K562 (cell line): ENCODE measurements around the gene RABL2B. TPM values are rescaled to one million over a fixed set of nuclear protein-coding genes. Genes with fewer than 3 reads are reported as not detected.

Experiments
- ATAC-seq: fragments of 200-7000 bp; cut with Tn5 transposase; 3 replicates; pipeline ENCODE4 v1.9.1; 2020; ENCODE audit warnings: moderate library complexity
- BruUV-seq: library from RNA; stranded (reverse); fragments of 400-500 nt; replicated peaks from 2 replicates; lab custom pipeline; 2021; lab: Mats Ljungman, UMichigan
- CTCF ChIA-PET: fragments of 300-600 bp; formaldehyde crosslinking; extraction: SDS; loops from one replicate; lab custom pipeline; 2021; ENCODE audit warnings: low intra/inter-chr PET ratio; lab: Yijun Ruan, JAX
- POLR2A ChIA-PET: fragments of 300-600, 350-650 bp; sonication (Branson Sonifier 250); formaldehyde crosslinking; extraction: SDS; loops from one replicate; lab custom pipeline; 2021; ENCODE audit warnings: antibody characterized with exemption, inconsistent platforms; lab: Yijun Ruan, JAX
- DNase-seq, 4 experiments: peaks; one replicate each; pipeline versions ENCODE4 v3.0.0 to v3.0.0-alpha.2; 2011 to 2018; ENCODE audit warnings: low spot score in 3 of 4, mixed read lengths in 3 of 4; ENCODE audit errors: extremely low read depth in 1 of 4
- FAIRE-seq: peaks from 2 replicates; lab custom pipeline; 2011; peaks lifted over from hg19 to GRCh38; lab: Jason Lieb, UNC
- H2AFZ ChIP-seq: 2 replicates; pipeline ENCODE4 v1.6.0; 2011; ENCODE audit warnings: low read depth, low read length, control low read depth, inconsistent platforms
- H3K27ac ChIP-seq: fragments of 200-600 bp; 3 replicates; pipeline ENCODE4 v1.8.0; 2011; ENCODE audit warnings: low read depth, mild to moderate bottlenecking, control low read depth, inconsistent platforms, low read length, moderate library complexity, mixed read lengths; ENCODE audit errors: extremely low read depth
- H3K27me3 ChIP-seq, 2 experiments: fragments of 300-600 bp in 1 of 2; 2 replicates in 1 of 2; 3 replicates in 1 of 2; pipeline versions ENCODE4 v1.6.0 to v1.8.0; 2011; ENCODE audit warnings: inconsistent platforms in 2 of 2, low read length in 2 of 2, mild to moderate bottlenecking in 1 of 2, mixed read lengths in 1 of 2, moderate library complexity in 1 of 2; ENCODE audit not compliant: control insufficient read depth in 2 of 2, insufficient read depth in 2 of 2
- H3K36me3 ChIP-seq: fragments of 300-600 bp; 3 replicates; pipeline ENCODE4 v1.8.0; 2011; ENCODE audit warnings: mild to moderate bottlenecking, low read length, inconsistent platforms; ENCODE audit not compliant: control insufficient read depth, insufficient read depth
- H3K4me1 ChIP-seq, 2 experiments: fragments of 200-600 bp in 1 of 2; replicated peaks in 1 of 2; 2 replicates in 1 of 2; 3 replicates in 1 of 2; pipeline versions ENCODE4 v1.5.1 to v1.8.0; 2011; ENCODE audit warnings: inconsistent platforms in 2 of 2, low read length in 2 of 2, mild to moderate bottlenecking in 1 of 2, mixed read lengths in 1 of 2, moderate library complexity in 1 of 2; ENCODE audit not compliant: control insufficient read depth in 2 of 2, insufficient read depth in 2 of 2
- H3K4me2 ChIP-seq: 2 replicates; pipeline ENCODE4 v1.6.1; 2011; ENCODE audit warnings: low read length, control low read depth, inconsistent platforms, mixed read lengths; ENCODE audit not compliant: insufficient read depth
- H3K4me3 ChIP-seq: fragments of 200-600 bp; sonication (generic), shearing (Covaris generic); 2 replicates; pipeline ENCODE4 v1.5.1; 2016; ENCODE audit warnings: control low read depth, inconsistent platforms
- H3K79me2 ChIP-seq: fragments of 200-600 bp; 3 replicates; pipeline ENCODE4 v1.8.0; 2011; ENCODE audit warnings: low read length, inconsistent platforms; ENCODE audit not compliant: control insufficient read depth, insufficient read depth
- H3K9ac ChIP-seq, 2 experiments: 2 replicates each; pipeline versions ENCODE4 v1.6.0 to v1.6.1; 2011; ENCODE audit warnings: low read depth in 2 of 2, low read length in 2 of 2, control low read depth in 1 of 2, inconsistent platforms in 1 of 2, mild to moderate bottlenecking in 1 of 2, mixed read lengths in 1 of 2; ENCODE audit not compliant: insufficient read depth in 1 of 2
- H3K9me1 ChIP-seq: one replicate; pipeline ENCODE4 v1.6.0; 2011; ENCODE audit warnings: inconsistent platforms, mild to moderate bottlenecking, low read length, moderate library complexity; ENCODE audit not compliant: control insufficient read depth, insufficient read depth
- H3K9me3 ChIP-seq: replicated peaks from 2 replicates; pipeline ENCODE4 v1.5.1; 2011; ENCODE audit warnings: low read depth, low read length, inconsistent platforms; ENCODE audit not compliant: control insufficient read depth, insufficient read depth
- H4K20me1 ChIP-seq: replicated peaks from 2 replicates; pipeline ENCODE4 v1.6.1; 2011; ENCODE audit warnings: low read length, inconsistent platforms, mixed read lengths; ENCODE audit not compliant: control insufficient read depth, insufficient read depth
- BHLHE40 ChIP-seq: IDR thresholded peaks from 2 replicates; pipeline ENCODE4 v1.6.1; 2011; ENCODE audit warnings: low read length, improper control_type of control experiment
- E2F3 ChIP-seq: fragments of 250-450 bp; sonication (Bioruptor Pico); IDR thresholded peaks from 2 replicates; pipeline ENCODE4 v1.4.0; 2020; ENCODE audit warnings: mild to moderate bottlenecking
- FOXA3 ChIP-seq, 2 experiments: fragments of 450-650 bp in 1 of 2; sonication (generic) in 1 of 2; formaldehyde crosslinking; IDR thresholded peaks in 1 of 2; conservative IDR thresholded peaks in 1 of 2; 2 replicates each; pipeline versions ENCODE4 v1.4.0 to v1.8.0; 2020 to 2022; ENCODE audit warnings: mild to moderate bottlenecking in 2 of 2, missing genetic modification reagents in 1 of 2
- FOXP4 ChIP-seq: sonication (generic); formaldehyde crosslinking; IDR thresholded peaks from 2 replicates; pipeline ENCODE4 v1.8.0; 2022; ENCODE audit warnings: mild to moderate bottlenecking, missing genetic modification reagents, borderline replicate concordance
- PYGO2 ChIP-seq: fragments of 450-650 bp; IDR thresholded peaks from 2 replicates; pipeline ENCODE4 v1.6.1; 2016; ENCODE audit warnings: mild to moderate bottlenecking, missing genetic modification characterization, moderate library complexity, missing compliant biosample characterization
- TAL1 ChIP-seq: fragments of 450-650 bp; IDR thresholded peaks from 2 replicates; pipeline ENCODE4 v1.6.1; 2016; ENCODE audit warnings: mild to moderate bottlenecking
- ZNF717 ChIP-seq: fragments of 250-450 bp; sonication (Bioruptor Pico); IDR thresholded peaks from 2 replicates; pipeline ENCODE4 v1.5.0; 2021
- WGBS: fragments of 100-300 bp; shearing (Covaris generic); methylation state at CpG from one replicate; pipeline ENCODE4 v1.1.6; 2016; ENCODE audit warnings: low coverage, mixed read lengths; ENCODE audit not compliant: insufficient coverage; ENCODE audit errors: missing lambda C conversion rate; 5-methylcytosine and 5-hydroxymethylcytosine counted together
- in situ Hi-C: fragments of 300-500 bp; cut with MboI; formaldehyde crosslinking; loops from 4 replicates; pipeline ENCODE4 v1.15.0; 2018; ENCODE audit warnings: inconsistent platforms, mixed read lengths
- intact Hi-C: fragments of 100-400 bp; cut with micrococcal nuclease; formaldehyde crosslinking; loops from 2 replicates; pipeline ENCODE4 v1.14.2; 2022
- polyA plus RNA-seq, 8 experiments: library from polyadenylated mRNA; depleted of rRNA in 4 of 8; stranded (reverse) in 5 of 8; unstranded in 3 of 8; fragments of >200 nt; fragmentation: Nextera tagmentation in 2 of 8; fragmentation: Illumina TruSeq in 1 of 8; extraction: Ambion mirVana in 2 of 8; extraction: Trizol in 1 of 8; gene quantifications; 2 replicates each; pipeline versions ENCODE4 v1.2.1 to v1.2.3, GENCODE V29; 2011 to 2014; ENCODE audit warnings: inconsistent platforms in 1 of 8, missing spikeins in 1 of 8
- total RNA-seq, 7 experiments: library from RNA; depleted of rRNA in 6 of 7; stranded (reverse); fragments of >200 nt in 6 of 7; fragmentation: Illumina TruSeq in 2 of 7; extraction: Trizol in 2 of 7; gene quantifications; 2 replicates each; pipeline versions ENCODE4 v1.2.1 to v1.2.3, GENCODE V29; 2011 to 2021; ENCODE audit warnings: low replicate concordance in 1 of 7

RABL2B gene
- total and polyA plus RNA-seq, 9 of the 15 experiments (the other 6 are each of a cell fraction or from before 2014, with no cell fraction given) = 0.76 to 8.5 (median 3.6) TPM

DNA sequence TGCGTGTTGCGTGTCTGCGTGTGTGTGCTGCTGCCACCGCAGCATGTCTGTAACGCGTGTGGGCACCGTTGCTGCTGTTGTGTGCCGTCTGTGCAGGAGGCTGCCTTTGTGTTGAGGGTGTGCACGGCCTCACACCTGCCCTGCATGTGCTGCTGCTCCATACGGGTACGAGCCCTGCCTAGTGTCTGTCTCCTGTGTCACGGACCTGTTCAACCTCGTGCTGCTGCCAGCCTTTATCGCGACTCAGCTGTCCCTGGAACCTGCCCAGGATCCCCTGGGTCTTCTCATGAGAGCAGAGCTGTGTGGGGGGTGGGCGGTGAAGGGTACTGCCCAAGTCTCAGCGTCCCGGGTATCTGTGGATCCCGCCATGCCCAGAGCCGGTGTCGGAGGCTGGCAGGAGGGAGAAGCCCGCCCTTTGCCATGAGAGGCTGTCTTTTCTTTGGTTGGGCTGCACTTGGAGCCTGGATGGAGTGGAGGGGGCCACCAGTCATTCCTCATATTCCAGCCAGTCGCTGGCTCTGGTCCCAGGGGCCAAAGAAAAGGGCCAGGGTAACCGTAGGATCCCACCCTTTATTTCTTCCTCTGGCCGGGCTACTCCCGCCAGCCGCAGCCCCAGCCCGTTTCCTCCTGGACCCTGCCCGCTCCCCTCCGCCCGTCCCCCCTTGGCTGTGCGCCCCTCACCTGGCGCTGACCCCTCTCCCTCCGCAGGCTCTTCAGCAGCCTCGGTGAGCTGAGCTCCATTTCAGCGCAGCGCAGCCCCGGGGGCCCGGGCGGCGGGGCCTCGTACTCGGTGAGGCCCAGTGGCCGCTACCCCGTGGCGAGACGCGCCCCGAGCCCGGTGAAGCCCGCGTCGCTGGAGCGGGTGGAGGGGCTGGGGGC is 53.2 kb downstream of the RABL2B start:
- no peak for ATAC-seq
- POLR2A ChIA-PET = no interaction called here
- in situ Hi-C loops (no loop called here), intact Hi-C loops (no loop called here)
- H2AFZ ChIP-seq = no peak overlapping the region
- H3K36me3 ChIP-seq = no peaks in the 10 kb centered on the region
- 36% methylated on average over 17 of the region's 54 CpGs for WGBS
- BruUV-seq = no TSS peak
- no peak overlapping the region for H3K9ac ChIP-seq
- CTCF ChIA-PET = no interaction called here
- TF ChIP-seq FOXP4 (CRISPR knock-in tag) (no peak), E2F3 (no peak), TAL1 (no peak), BHLHE40 (no peak), PYGO2 (tag) (no peak), ZNF717 (CRISPR knock-in tag) (no peak), FOXA3 (CRISPR knock-in tag; conservative IDR thresholded peaks at IDR 0.05 in 1 of 2, IDR thresholded peaks at IDR 0.05 in 1 of 2) (no peak)
- no peak overlapping the region for H3K27ac ChIP-seq
- no peak for DNase-seq
- FAIRE-seq = no peak
- no peaks in the 10 kb centered on the region for H3K9me3 ChIP-seq
- H3K4me3 ChIP-seq = no peak overlapping the region
- H3K4me1 ChIP-seq = peaks cover 0 to 14% of the 10 kb centered on the region in 2 experiments; a peak in 3 of 5 replicates
- H3K4me2 ChIP-seq = no peak overlapping the region
- H4K20me1 ChIP-seq = no peaks in the 10 kb centered on the region
- peaks cover 0 to 49% of the 10 kb centered on the region in 2 experiments; a peak in 2 of 5 replicates for H3K27me3 ChIP-seq
- no peaks in the 10 kb centered on the region for H3K79me2 ChIP-seq
- no peaks in the 10 kb centered on the region for H3K9me1 ChIP-seq
